Breast epithelium (tissue), 4 donors: ENCODE data around the gene ADGRF3. TPM values are rescaled to one million over a fixed set of nuclear protein-coding genes. Genes with fewer than 3 reads are reported as not detected.
"Not testable (repeated sequence)": the region's sequence is repeated elsewhere in the genome, so short reads cannot be mapped to it uniquely, and the experiment has no call there.

Experiments used
- DNase-seq, 2 donors: peaks; one replicate each; pipeline ENCODE4 v3.0.0-alpha.2; 2019; ENCODE audit warnings: low spot score in 2 of 2
- H3K27ac ChIP-seq, 2 donors: fragments of 200-600 bp; sonication (generic) in 1 of 2; one replicate each; pipeline ENCODE4 v1.5.1; 2016 to 2019; ENCODE audit warnings: mild to moderate bottlenecking in 1 of 2
- H3K27me3 ChIP-seq, 2 donors: fragments of 200-600 bp; sonication (generic) in 1 of 2; one replicate each; pipeline versions ENCODE4 v1.5.1 to v1.6.0; 2017 to 2019; ENCODE audit warnings: control low read depth in 1 of 2, mild to moderate bottlenecking in 1 of 2
- H3K36me3 ChIP-seq: fragments of 200-600 bp; one replicate; pipeline ENCODE4 v1.5.1; 2019
- H3K4me1 ChIP-seq, 2 donors: fragments of 200-600 bp; sonication (generic); one replicate each; pipeline ENCODE4 v1.5.1; 2016 to 2019; ENCODE audit warnings: control low read depth in 1 of 2
- H3K4me3 ChIP-seq, 3 donors: fragments of 200-600 bp; sonication (generic); 1 replicate in 2 of 3; 2 replicates in 1 of 3; pipeline ENCODE4 v1.5.1; 2016 to 2019; ENCODE audit warnings: mild to moderate bottlenecking in 3 of 3, moderate library complexity in 2 of 3
- H3K9me3 ChIP-seq, 2 donors: fragments of 200-600 bp; sonication (generic) in 1 of 2; one replicate each; pipeline ENCODE4 v1.5.1; 2016 to 2019; ENCODE audit warnings: control low read depth in 1 of 2
- CTCF ChIP-seq, 3 donors: fragments of 450-650 bp; IDR thresholded peaks; one replicate each; pipeline ENCODE4 v1.5.1; 2016 to 2017; ENCODE audit warnings: antibody characterized with exemption in 3 of 3, mild to moderate bottlenecking in 3 of 3, moderate library complexity in 3 of 3
- POLR2A ChIP-seq: fragments of 450-650 bp; IDR thresholded peaks from one replicate; pipeline ENCODE4 v1.6.1; 2016; ENCODE audit warnings: antibody characterized with exemption, mild to moderate bottlenecking, moderate library complexity
- POLR2AphosphoS5 ChIP-seq, 3 donors: sonication (generic); formaldehyde crosslinking; IDR thresholded peaks; one replicate each; pipeline ENCODE4 v1.6.1; 2017; ENCODE audit warnings: antibody characterized with exemption in 3 of 3
- intact Hi-C: fragments of 100-400 bp; cut with DNase I; formaldehyde crosslinking; loops from one replicate; pipeline ENCODE4 v1.15.1; 2023; ENCODE audit warnings: low total_unique reads
- total RNA-seq, 3 donors: library from RNA; depleted of rRNA; stranded (reverse); fragments of >200 nt; gene quantifications; one replicate each; pipeline ENCODE4 v1.1.0, GENCODE V29; 2016

Gene ADGRF3
- total RNA-seq, 3 donors from 2014 or later: under 0.01 TPM; not detected in 2

- no peak for DNase-seq
- no peak overlapping the region for H3K27ac ChIP-seq
- intact Hi-C loops: no loop called here
- no peaks in the 10 kb centered on the region for H3K9me3 ChIP-seq
- H3K4me3 ChIP-seq: no peak overlapping the region
- no peaks in the 10 kb centered on the region for H3K27me3 ChIP-seq
- TF ChIP-seq CTCF (IDR thresholded peaks at IDR 0.05): no peak
- TF ChIP-seq POLR2AphosphoS5 (IDR thresholded peaks at IDR 0.05): no peak
- TF ChIP-seq POLR2A: no peak
- no peaks in the 10 kb centered on the region for H3K36me3 ChIP-seq
- no peaks in the 10 kb centered on the region for H3K4me1 ChIP-seq
These were observed 37.6 kb upstream of the ADGRF3 start for GRCh38 chr2:26384183-26384582.

- H3K27ac ChIP-seq: no peak overlapping the region
These were observed 36.0 kb upstream of the ADGRF3 start for GRCh38 chr2:26382564-26382963.

GRCh38 chr2:26380281-26380680 lies 33.7 kb upstream of the ADGRF3 start:
- H3K27me3 ChIP-seq: no peaks in the 10 kb centered on the region
- H3K4me3 ChIP-seq: no peak overlapping the region
- H3K9me3 ChIP-seq: no peaks in the 10 kb centered on the region
- intact Hi-C loops: no loop called here
- no peak for DNase-seq
- H3K27ac ChIP-seq: no peak overlapping the region
- H3K4me1 ChIP-seq: no peaks in the 10 kb centered on the region
- no peaks in the 10 kb centered on the region for H3K36me3 ChIP-seq
- no peak for TF ChIP-seq POLR2A
- TF ChIP-seq CTCF (IDR thresholded peaks at IDR 0.05): no peak
- TF ChIP-seq POLR2AphosphoS5 (IDR thresholded peaks at IDR 0.05): no peak

More at GRCh38 chr2:26382564-26382963, 36.0 kb upstream of the ADGRF3 start:
- H3K4me1 ChIP-seq: no peaks in the 10 kb centered on the region
- H3K27me3 ChIP-seq: no peaks in the 10 kb centered on the region
- no peak overlapping the region for H3K4me3 ChIP-seq
- no peaks in the 10 kb centered on the region for H3K9me3 ChIP-seq
- H3K36me3 ChIP-seq: no peaks in the 10 kb centered on the region
- no peak for TF ChIP-seq POLR2AphosphoS5 (IDR thresholded peaks at IDR 0.05)
- no peak for TF ChIP-seq CTCF (IDR thresholded peaks at IDR 0.05)
- no peak for TF ChIP-seq POLR2A
- no peak for DNase-seq
- intact Hi-C loops: no loop called here

- H3K9me3 ChIP-seq: no peaks in the 10 kb centered on the region
- no peaks in the 10 kb centered on the region for H3K4me1 ChIP-seq
- intact Hi-C loops: no loop called here
- no peak overlapping the region for H3K4me3 ChIP-seq
- TF ChIP-seq POLR2AphosphoS5 (IDR thresholded peaks at IDR 0.05) (no peak), CTCF (IDR thresholded peaks at IDR 0.05) (no peak), POLR2A (no peak)
- H3K27me3 ChIP-seq: no peaks in the 10 kb centered on the region
- no peak overlapping the region for H3K27ac ChIP-seq
- DNase-seq: no peak
- no peaks in the 10 kb centered on the region for H3K36me3 ChIP-seq
These were observed 30.2 kb upstream of the ADGRF3 start for GRCh38 chr2:26376799-26377198.

GRCh38 chr2:26370909-26371308 lies 24.3 kb upstream of the ADGRF3 start:
- H3K36me3 ChIP-seq, intact Hi-C loops, H3K4me3 ChIP-seq, DNase-seq, H3K27me3 ChIP-seq, H3K27ac ChIP-seq, H3K4me1 ChIP-seq, H3K9me3 ChIP-seq: not testable (repeated sequence)

- H3K27ac ChIP-seq, H3K9me3 ChIP-seq, H3K4me1 ChIP-seq, H3K4me3 ChIP-seq, DNase-seq, intact Hi-C loops, H3K36me3 ChIP-seq, H3K27me3 ChIP-seq: not testable (repeated sequence)
These were observed 23.1 kb upstream of the ADGRF3 start for GRCh38 chr2:26369664-26370063.
